HUDEP-2 (cell line): ENCODE results near the gene RIT2.

ENCODE experiments used
- DNase-seq, 76 experiments: peaks; one replicate each; lab custom pipeline; 2025; ENCODE audit not compliant: unreplicated experiment in 76 of 76; lab: John Stamatoyannopoulos, UW

Gene RIT2

DNA sequence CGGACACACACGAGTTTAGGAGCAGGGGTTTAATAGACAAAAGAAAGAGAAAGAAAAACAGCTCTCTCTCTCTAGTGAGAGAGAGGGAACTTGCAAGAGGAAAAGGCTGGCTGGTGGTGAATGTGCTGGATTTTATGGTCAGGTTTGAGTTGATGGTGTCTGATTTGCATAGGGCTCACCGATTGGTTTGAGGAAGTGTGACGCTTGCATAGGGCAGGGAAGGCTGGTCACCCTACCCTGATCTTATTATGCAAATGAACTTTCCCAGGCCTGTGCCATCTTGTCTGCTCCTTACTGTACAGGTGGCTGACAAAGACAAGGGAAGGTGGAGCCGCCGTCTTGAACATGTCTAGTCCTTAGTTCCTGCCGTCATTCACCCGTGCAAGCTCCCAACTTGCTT is 408.9 kb downstream of the RIT2 start:
- no peak for DNase-seq

DNA sequence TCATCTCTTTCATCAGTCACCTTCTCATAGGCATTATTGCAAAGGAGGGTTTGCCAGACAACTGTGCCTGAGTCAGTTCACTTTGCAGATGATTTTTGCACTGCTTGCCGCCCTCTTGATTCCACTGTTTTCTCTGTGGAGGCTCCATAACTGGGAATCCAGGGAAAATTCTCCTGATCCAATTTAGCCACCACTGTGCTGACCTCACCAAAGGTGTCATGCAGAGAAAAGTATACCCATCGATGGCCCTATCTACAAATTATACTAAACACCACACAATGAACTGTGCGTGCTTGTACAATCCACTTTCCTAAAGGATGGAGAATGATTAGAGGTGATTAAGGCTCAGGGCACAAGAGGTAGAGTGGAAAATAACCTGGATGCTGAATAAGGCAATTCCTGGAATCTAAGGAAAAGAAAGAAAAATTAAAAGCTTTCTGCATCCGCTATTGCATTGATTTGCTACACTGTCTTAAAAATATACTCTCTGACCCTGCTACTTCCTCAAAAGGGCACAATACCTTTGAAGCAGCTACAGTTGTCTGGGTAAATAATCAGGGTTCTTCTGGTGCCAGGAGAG is 409.4 kb downstream of the RIT2 start:
- no peak for DNase-seq
